Hematopoietic multipotent progenitor cell treated with erythropoietin and hydrocortisone succinate and interleukin-3 and kit ligand, for 6 days (in vitro differentiated cells): ENCODE results near the gene PRKD2.

ENCODE experiments used
- DNase-seq: peaks from one replicate; pipeline ENCODE4 v3.0.0-alpha.2; 2015

The PRKD2 gene

GRCh38 chr19:46698395-46699321 is 18.3 kb downstream of the PRKD2 start:
- no peak for DNase-seq

DNA sequence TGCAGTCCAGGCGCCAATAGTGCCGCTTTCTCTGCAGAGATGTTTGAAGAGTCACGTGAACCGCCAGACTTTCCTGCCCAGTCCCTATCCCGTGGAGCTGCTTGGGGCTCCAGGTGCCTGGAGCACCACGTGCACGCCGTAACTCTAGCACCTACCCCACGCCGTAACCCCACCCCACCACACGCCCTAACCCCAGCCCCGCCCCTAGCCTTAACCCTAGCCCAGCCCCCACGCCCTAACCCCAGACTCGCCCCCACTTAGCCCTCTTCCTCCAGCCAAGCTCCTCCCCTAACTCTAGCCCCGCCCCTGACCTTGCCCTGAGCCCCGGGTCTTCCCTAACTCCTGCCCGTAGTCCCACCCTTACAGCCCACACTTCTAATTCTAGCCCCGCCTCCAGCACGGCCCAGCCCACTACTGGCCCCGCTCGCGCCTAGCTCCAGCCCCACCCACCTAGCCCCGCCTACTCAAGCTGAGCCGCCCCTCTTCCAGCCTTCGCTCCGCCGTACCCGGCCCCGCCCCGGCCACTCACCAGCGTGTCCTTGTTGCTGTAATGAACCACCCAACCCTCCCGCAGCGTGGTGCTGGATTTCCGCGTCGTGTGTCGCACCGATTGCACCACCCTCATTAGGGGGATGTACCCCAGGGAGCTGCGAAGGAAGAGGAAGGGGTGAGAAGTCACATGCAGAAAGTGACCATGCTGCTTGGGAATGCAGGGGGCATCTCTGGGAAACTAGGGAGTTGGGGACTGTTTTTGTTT is 19.5 kb downstream of the PRKD2 start:
- DNase-seq: peak; percentile 73

DNA sequence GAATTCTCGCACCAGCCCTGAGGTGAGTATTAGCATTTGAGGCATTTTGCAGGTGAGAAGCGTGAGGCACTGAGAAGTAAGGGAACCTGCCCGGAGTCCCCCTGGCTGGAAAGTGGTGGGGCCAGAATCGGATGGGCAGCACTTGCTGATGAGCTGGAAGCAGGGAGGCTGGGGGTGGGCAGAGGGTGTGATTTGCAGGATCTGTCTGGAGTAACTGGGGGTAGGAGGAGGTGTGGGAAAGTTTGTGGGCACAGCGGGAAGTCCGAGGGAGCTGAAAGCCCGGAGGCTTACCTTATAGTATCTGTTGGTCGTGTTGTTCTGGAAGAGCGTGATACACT is 20.1 kb downstream of the PRKD2 start:
- no peak for DNase-seq

DNA sequence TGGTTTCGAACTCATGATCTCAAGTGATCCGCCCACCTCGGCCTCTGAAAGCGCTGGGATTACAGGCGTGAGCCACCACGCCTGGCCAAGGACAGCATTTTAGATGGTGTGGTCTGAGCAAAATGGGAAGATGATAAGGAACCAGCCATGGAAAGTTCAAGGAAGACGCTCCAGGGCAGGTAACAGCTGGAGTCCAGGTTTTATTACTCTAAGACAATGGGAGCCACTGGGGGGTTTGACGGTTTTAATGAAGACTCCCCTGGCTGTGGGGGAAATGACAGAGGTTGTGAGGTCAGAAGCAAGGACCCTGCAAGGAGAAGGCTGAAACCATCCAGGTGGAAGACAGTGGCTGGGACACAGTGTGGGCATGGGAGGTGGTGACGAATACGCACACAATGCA is 20.9 kb downstream of the PRKD2 start:
- DNase-seq: no peak

- DNase-seq: no peak
Observed at GRCh38 chr19:46693760-46694159, 23.2 kb downstream of the PRKD2 start.

GRCh38 chr19:46692918-46693722 is 23.8 kb downstream of the PRKD2 start:
- DNase-seq: no peak

- no peak for DNase-seq
Observed at GRCh38 chr19:46691948-46692347, 25.0 kb downstream of the PRKD2 start.

GRCh38 chr19:46691104-46691503 is 25.8 kb downstream of the PRKD2 start:
- no peak for DNase-seq

DNA sequence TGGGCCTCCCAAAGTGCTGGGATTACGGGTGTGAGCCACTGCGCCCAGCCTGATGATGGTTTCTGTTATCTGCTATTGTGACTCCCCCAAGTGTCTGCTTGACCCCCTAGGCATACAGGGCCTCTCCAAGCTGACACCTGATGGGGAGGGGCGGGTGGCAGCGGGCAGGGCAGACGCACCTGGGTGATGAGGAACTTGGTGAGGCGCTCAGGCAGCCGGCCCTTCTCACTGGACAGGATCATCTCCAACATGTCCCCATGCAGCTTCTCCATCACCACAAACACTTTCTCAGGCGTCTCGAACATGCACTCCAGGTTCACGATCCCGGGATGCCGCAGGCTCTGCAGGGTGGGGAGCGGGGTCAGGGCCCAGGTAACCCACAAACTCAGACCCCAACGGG is 27.6 kb downstream of the PRKD2 start:
- DNase-seq: no peak

DNA sequence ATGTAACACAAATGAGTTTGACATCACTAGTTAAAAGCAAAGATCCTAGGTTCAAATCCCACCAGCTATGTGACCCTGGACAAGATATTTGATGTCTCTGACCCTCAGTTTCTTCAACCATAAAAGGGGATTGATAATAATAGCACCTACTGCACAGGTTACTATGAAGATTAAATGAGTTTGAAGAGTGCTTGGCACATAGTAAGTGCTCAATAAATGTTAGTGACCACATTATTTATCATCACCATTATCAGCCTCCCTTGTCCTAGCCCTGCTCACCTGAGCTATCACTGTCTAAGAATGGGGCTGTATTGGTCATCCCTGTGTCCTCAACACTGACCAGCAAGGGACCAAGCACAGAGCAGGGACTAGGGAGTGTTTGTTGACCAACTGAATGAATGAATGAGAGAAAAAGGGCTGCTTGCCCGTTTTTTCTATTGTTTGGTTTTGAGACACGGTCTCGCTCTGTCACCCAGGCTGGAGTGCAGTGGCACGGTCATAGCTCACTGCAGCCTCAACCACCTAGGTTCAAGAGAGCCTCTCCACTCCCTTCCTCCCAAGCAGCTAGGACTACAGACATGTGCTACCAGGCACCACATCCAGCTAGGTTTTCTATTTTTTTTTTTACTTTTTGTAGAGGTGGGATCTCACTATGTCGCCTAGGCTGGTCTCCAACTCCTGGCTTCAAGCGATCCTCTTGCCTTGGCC is 29.3 kb downstream of the PRKD2 start:
- no peak for DNase-seq

DNA sequence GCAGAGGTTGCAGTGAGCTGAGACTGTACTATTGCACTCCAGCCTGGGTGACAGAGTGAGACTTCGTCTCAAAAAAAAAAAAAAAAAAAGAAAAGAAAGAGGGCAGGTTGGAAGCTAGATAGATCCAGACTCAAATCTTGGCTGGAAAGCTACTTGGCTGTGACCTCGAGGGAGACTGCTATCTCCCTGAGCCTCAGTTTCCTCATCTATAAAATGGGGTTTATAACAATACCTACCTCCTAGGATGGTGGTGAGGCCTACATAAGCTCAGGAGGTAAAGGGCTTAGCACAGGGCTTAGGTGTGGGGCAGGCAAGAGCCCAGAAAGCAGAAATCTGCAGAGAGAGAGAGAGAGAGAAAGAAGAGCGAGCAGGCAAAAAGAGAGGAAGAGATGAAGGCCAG is 31.7 kb downstream of the PRKD2 start:
- no peak for DNase-seq

GRCh38 chr19:46678110-46678732 is 38.7 kb downstream of the PRKD2 start:
- DNase-seq: peak; percentile 83

DNA sequence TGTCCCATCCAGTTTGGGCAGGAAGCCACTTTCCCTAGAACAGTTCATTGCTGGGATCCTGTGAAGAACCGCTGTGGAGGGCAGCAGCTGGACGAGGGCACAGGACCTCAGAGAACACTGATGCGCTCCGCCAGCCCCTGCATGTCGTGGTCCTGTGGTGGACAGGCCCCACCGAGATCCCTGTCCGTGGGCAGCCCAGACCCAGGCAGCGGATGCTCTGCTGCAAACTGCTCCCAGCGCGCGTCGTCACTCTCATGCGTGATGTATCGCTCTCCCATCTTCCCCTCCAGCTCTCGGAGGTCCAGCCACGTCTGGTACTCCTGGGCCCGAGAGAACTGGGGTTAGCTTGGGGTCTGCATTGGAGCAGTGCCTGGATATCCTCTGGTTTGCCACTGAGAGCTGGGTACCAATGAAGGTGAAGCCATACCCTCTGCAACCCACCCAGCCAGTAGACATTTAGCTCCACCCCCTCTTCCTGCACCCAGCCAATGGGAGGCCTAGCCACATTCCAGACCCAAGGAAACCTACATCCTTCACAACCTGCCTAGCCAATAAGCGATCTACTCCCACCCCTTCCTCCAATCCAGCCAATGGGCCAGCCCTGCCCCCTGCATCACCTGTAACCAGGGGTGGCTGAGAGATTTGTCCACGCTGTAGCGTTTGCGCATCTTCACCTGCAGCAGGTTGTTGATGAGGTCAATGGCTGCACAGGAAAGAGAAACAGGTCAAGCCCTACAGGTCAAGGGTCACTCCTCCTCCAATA is 42.3 kb downstream of the PRKD2 start:
- DNase-seq: no peak

GRCh38 chr19:46670813-46671212 is 46.1 kb downstream of the PRKD2 start:
- no peak for DNase-seq

- DNase-seq: no peak
Observed at GRCh38 chr19:46668662-46669061, 48.3 kb downstream of the PRKD2 start.

DNA sequence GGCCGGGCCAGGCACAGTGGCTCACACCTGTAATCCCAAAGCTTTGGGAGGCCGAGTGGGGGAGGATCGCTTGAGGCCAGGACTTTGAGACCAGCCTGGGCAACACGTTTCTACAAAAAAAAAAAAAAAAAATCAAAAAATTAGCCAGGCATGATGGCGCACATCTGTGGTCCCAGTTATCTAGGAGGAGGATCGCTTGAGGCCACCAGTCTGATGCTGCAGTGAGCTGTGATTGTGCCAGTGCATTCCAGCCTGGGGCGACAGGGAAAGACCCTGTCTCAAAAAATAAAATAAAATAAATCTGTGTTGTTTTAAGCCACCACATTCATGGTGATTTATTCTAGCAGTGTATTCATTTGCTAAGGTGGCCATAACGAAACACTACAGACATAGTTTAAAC is 51.8 kb downstream of the PRKD2 start:
- DNase-seq: no peak

- peak; percentile 94 for DNase-seq
Observed at GRCh38 chr19:46661735-46662592, 55.0 kb downstream of the PRKD2 start.

DNA sequence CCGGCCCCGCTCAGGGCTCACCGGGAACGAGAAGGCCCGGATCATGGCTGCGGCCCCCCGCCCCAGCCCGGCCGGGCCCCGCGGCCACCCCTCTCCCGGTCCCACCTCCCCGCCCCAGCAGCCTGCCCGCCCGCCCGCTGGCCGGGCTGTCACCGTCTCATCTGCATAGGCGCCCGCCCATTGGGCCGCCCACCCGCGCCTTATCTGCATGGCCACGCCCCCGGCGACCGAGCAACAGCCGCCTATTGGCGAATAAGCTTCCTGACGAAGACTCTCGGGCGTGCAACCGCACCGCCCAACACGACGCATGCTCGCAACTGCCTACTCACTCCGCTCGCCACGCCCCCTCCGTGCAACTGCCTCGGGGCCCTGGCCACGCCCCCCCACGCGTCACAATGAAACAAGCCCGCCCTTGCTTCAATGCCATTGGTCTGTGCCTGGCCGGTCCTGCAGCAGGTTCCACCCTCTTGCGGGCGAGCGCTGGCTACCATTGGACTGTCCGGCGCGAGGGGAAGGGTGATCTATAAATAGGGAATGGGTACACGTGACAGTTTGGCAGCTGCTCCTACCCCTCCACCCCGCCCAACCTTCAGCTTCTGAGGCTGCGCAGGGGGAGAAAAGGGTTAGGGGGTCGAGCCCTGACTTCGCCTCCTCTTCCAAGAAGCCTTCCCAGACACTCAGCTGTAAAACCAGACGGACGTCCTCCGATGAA is 55.7 kb downstream of the PRKD2 start, which contains the start of gene DACT3:
DACT3 (minus strand) TSS at position 163 of the 712 bp plus-strand sequence; CDS start at position 45, 118 bp downstream.
- peak; percentile 100 for DNase-seq

DNA sequence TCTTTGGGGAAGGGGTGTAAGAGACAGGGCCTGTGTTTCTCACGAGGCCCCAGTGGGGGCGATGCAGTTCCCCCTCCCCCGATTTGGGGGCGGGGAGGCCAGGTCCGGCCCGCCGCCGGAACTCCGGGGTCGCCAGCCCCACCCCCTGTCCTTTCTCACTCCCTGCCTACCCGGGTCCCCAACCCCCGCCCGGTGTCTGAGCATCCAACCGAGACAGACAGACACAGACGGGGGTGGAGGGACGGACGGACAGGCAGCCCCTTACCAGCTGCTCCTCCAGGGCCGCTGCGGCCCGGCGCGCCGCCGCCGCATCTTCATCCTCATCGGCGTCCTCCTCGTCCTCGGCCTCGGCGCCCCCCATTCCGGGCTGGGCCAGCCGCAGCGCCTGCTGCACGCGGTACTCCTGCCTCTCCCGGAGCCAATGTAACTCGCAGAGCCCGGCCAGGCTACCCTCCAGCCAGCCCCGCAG is 56.3 kb downstream of the PRKD2 start:
- DNase-seq: no peak
